Activated T-helper 1 cell treated with anti-CD3 and anti-CD28 coated beads, Interleukin-12 subunit alpha, Interleukin-12 subunit beta, Interleukin-2, Interleukin-4 antibody, amounts not matched to agents 30 ng/mL and 10 ng/mL and 1 ng/mL, durations not matched to agents 14 hours and 24 hours and 36 hours (primary cell): ENCODE measurements around the gene PPP4R1. TPM values are rescaled to one million over a fixed set of nuclear protein-coding genes. Genes with fewer than 3 reads are reported as not detected.

Experiments used
- DNase-seq: peaks from one replicate; pipeline ENCODE4 v3.0.0; 2021; ENCODE audit warnings: low spot score
- H3K27ac Mint-ChIP-seq: one replicate; pipeline ENCODE4 v1.8.0; 2021; ENCODE audit warnings: mild to moderate bottlenecking, mixed read lengths
- H3K27me3 Mint-ChIP-seq: one replicate; pipeline ENCODE4 v1.8.0; 2022; ENCODE audit warnings: mild to moderate bottlenecking, moderate library complexity, mixed read lengths; ENCODE audit not compliant: insufficient read depth
- H3K36me3 Mint-ChIP-seq: one replicate; pipeline ENCODE4 v1.8.0; 2021; ENCODE audit warnings: low read depth, mixed read lengths
- H3K4me1 Mint-ChIP-seq: one replicate; pipeline ENCODE4 v1.8.0; 2021; ENCODE audit warnings: low read depth, mixed read lengths
- H3K4me3 Mint-ChIP-seq: one replicate; pipeline ENCODE4 v1.8.0; 2021; ENCODE audit warnings: mild to moderate bottlenecking, moderate library complexity, mixed read lengths
- H3K9me3 Mint-ChIP-seq: one replicate; pipeline ENCODE4 v1.8.0; 2021; ENCODE audit warnings: mixed read lengths
- intact Hi-C: fragments of 100-400 bp; cut with micrococcal nuclease; formaldehyde crosslinking; loops from one replicate; pipeline ENCODE4 v1.15.1; 2024
- total RNA-seq: library from RNA; stranded (reverse); gene quantifications from 2 replicates; pipeline ENCODE4 v1.2.3, GENCODE V29; 2022

PPP4R1 gene
- total RNA-seq, 1 donor from 2014 or later = 49.5 TPM

- DNase-seq = no peak
- intact Hi-C loops = no loop called here
- H3K4me1 Mint-ChIP-seq = peaks cover 20% of the 10 kb centered on the region
- peaks cover 5% of the 10 kb centered on the region for H3K36me3 Mint-ChIP-seq
- H3K27ac Mint-ChIP-seq = no peak overlapping the region
- H3K27me3 Mint-ChIP-seq = no peaks in the 10 kb centered on the region
- no peak overlapping the region for H3K4me3 Mint-ChIP-seq
- H3K9me3 Mint-ChIP-seq = peaks cover 12% of the 10 kb centered on the region
Observed at GRCh38 chr18:9604348-9604747, 10.0 kb downstream of the PPP4R1 start.

- DNase-seq = no peak
- Mint-ChIP-seq H3K27me3 (no peaks in the 10 kb centered on the region), H3K36me3 (peaks cover 18% of the 10 kb centered on the region), H3K4me3 (no peak overlapping the region), H3K9me3 (peaks cover 23% of the 10 kb centered on the region), H3K27ac (no peak overlapping the region), H3K4me1 (peaks cover 22% of the 10 kb centered on the region)
- intact Hi-C loops = no loop called here
Observed at GRCh38 chr18:9599328-9599727, 15.0 kb downstream of the PPP4R1 start.

GRCh38 chr18:9597609-9598008 lies 16.8 kb downstream of the PPP4R1 start:
- H3K36me3 Mint-ChIP-seq = peaks cover 21% of the 10 kb centered on the region
- intact Hi-C loops = no loop called here

GRCh38 chr18:9596843-9597526 lies 17.4 kb downstream of the PPP4R1 start:
- intact Hi-C loops = no loop called here
- H3K4me3 Mint-ChIP-seq = no peak overlapping the region
- no peaks in the 10 kb centered on the region for H3K27me3 Mint-ChIP-seq
- H3K36me3 Mint-ChIP-seq = peaks cover 27% of the 10 kb centered on the region
- H3K27ac Mint-ChIP-seq = no peak overlapping the region
- H3K4me1 Mint-ChIP-seq = peaks cover 21% of the 10 kb centered on the region
- DNase-seq = no peak
- peaks cover 20% of the 10 kb centered on the region for H3K9me3 Mint-ChIP-seq

More at GRCh38 chr18:9597609-9598008, 16.8 kb downstream of the PPP4R1 start:
- no peak for DNase-seq
- no peak overlapping the region for H3K4me3 Mint-ChIP-seq
- peaks cover 21% of the 10 kb centered on the region for H3K4me1 Mint-ChIP-seq
- no peak overlapping the region for H3K27ac Mint-ChIP-seq
- H3K9me3 Mint-ChIP-seq = peaks cover 22% of the 10 kb centered on the region
- H3K27me3 Mint-ChIP-seq = no peaks in the 10 kb centered on the region

- H3K27ac Mint-ChIP-seq = no peak overlapping the region
- H3K27me3 Mint-ChIP-seq = no peaks in the 10 kb centered on the region
- intact Hi-C loops = no loop called here
- peaks cover 28% of the 10 kb centered on the region for H3K36me3 Mint-ChIP-seq
- peaks cover 21% of the 10 kb centered on the region for H3K4me1 Mint-ChIP-seq
- peaks cover 16% of the 10 kb centered on the region for H3K9me3 Mint-ChIP-seq
- DNase-seq = no peak
- no peak overlapping the region for H3K4me3 Mint-ChIP-seq
Observed at GRCh38 chr18:9596226-9596625, 18.1 kb downstream of the PPP4R1 start.

GRCh38 chr18:9594823-9595596 lies 19.3 kb downstream of the PPP4R1 start:
- H3K9me3 Mint-ChIP-seq = peaks cover 12% of the 10 kb centered on the region
- H3K4me3 Mint-ChIP-seq = no peak overlapping the region
- no peak overlapping the region for H3K27ac Mint-ChIP-seq
- no peaks in the 10 kb centered on the region for H3K27me3 Mint-ChIP-seq
- no peak for DNase-seq
- peaks cover 36% of the 10 kb centered on the region for H3K36me3 Mint-ChIP-seq
- H3K4me1 Mint-ChIP-seq = peaks cover 21% of the 10 kb centered on the region
- intact Hi-C loops = no loop called here

- Mint-ChIP-seq H3K27ac (no peak overlapping the region), H3K9me3 (no peaks in the 10 kb centered on the region), H3K36me3 (peaks cover 43% of the 10 kb centered on the region), H3K4me1 (no peaks in the 10 kb centered on the region), H3K4me3 (no peak overlapping the region), H3K27me3 (no peaks in the 10 kb centered on the region)
- intact Hi-C loops = no loop called here
- DNase-seq = no peak
Observed at GRCh38 chr18:9587924-9588323, 26.4 kb downstream of the PPP4R1 start.

- Mint-ChIP-seq H3K36me3 (peaks cover 45% of the 10 kb centered on the region), H3K4me3 (no peak overlapping the region), H3K27ac (no peak overlapping the region), H3K27me3 (no peaks in the 10 kb centered on the region), H3K4me1 (no peaks in the 10 kb centered on the region), H3K9me3 (peaks cover 9% of the 10 kb centered on the region)
- intact Hi-C loops = no loop called here
- DNase-seq = no peak
Observed at GRCh38 chr18:9586814-9587213, 27.5 kb downstream of the PPP4R1 start.

- Mint-ChIP-seq H3K4me3 (no peak overlapping the region), H3K27ac (no peak overlapping the region), H3K9me3 (peaks cover 16% of the 10 kb centered on the region), H3K27me3 (no peaks in the 10 kb centered on the region), H3K36me3 (peaks cover 36% of the 10 kb centered on the region), H3K4me1 (no peaks in the 10 kb centered on the region)
- no peak for DNase-seq
- intact Hi-C loops = no loop called here
Observed at GRCh38 chr18:9581667-9582066, 32.7 kb downstream of the PPP4R1 start.

GRCh38 chr18:9578306-9578705 lies 36.1 kb downstream of the PPP4R1 start:
- H3K4me1 Mint-ChIP-seq = no peaks in the 10 kb centered on the region
- DNase-seq = no peak
- H3K36me3 Mint-ChIP-seq = peaks cover 39% of the 10 kb centered on the region
- H3K27me3 Mint-ChIP-seq = no peaks in the 10 kb centered on the region
- intact Hi-C loops = no loop called here
- H3K4me3 Mint-ChIP-seq = no peak overlapping the region
- H3K27ac Mint-ChIP-seq = no peak overlapping the region
- peaks cover 16% of the 10 kb centered on the region for H3K9me3 Mint-ChIP-seq

- Mint-ChIP-seq H3K36me3 (peaks cover 32% of the 10 kb centered on the region), H3K4me3 (no peak overlapping the region), H3K27ac (no peak overlapping the region), H3K4me1 (no peaks in the 10 kb centered on the region), H3K27me3 (no peaks in the 10 kb centered on the region), H3K9me3 (peaks cover 13% of the 10 kb centered on the region)
- intact Hi-C loops = no loop called here
- no peak for DNase-seq
Observed at GRCh38 chr18:9577361-9577760, 37.0 kb downstream of the PPP4R1 start.

- H3K9me3 Mint-ChIP-seq = no peaks in the 10 kb centered on the region
- H3K27me3 Mint-ChIP-seq = no peaks in the 10 kb centered on the region
- intact Hi-C loops = no loop called here
- peaks cover 25% of the 10 kb centered on the region for H3K36me3 Mint-ChIP-seq
- H3K4me3 Mint-ChIP-seq = no peak overlapping the region
- H3K4me1 Mint-ChIP-seq = no peaks in the 10 kb centered on the region
- DNase-seq = no peak
- H3K27ac Mint-ChIP-seq = no peak overlapping the region
Observed at GRCh38 chr18:9575558-9575957, 38.8 kb downstream of the PPP4R1 start.

- H3K36me3 Mint-ChIP-seq = peaks cover 27% of the 10 kb centered on the region
- DNase-seq = no peak
- intact Hi-C loops = no loop called here
- H3K9me3 Mint-ChIP-seq = no peaks in the 10 kb centered on the region
- H3K4me3 Mint-ChIP-seq = no peak overlapping the region
- H3K4me1 Mint-ChIP-seq = no peaks in the 10 kb centered on the region
- no peak overlapping the region for H3K27ac Mint-ChIP-seq
- H3K27me3 Mint-ChIP-seq = no peaks in the 10 kb centered on the region
Observed at GRCh38 chr18:9574473-9575115, 39.8 kb downstream of the PPP4R1 start.
